ENCODE data around the gene RTN4RL2.

The RTN4RL2 gene

DNA sequence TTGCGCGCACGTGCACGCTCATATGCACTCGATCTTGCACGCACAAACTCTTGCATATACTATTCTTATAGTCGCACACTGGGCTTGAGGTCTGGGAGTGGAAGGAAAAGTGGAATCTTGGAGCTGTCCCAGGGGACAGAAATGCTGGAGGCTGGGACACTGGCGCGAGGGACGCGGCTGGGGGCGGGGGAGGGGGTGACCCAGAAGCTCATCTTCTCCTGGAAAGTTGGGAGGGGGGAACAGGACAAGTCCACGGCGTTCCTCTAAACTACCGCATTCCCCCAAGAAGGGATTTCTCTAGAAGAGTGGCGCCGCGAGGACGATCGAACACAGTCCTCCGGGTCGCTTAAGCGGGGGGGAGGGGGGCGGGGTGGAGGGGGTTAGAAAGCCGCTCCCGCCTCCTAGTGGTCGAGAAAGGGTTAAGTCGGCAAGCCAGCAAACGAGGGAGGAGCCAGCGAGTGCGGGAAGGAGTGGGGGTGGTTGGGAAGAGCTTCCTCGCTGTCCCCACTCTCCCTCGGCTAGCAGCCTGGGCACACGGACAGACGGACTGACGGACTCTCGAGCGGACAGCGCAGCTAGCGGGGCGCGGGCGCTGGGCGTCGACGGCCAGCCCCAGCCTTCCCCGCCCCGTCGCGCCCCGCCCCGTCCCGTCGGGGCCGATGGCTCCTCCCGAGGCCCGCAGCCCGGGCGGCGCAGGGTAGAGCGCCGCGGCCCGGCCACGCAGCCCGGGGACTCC is at the start of gene RTN4RL2:
Gene RTN4RL2 (plus strand): TSS at position 507 of the 736 bp plus-strand sequence. CDS start 338 bp downstream, outside the sequence.
- DNase-seq: peak; percentile 67

DNA sequence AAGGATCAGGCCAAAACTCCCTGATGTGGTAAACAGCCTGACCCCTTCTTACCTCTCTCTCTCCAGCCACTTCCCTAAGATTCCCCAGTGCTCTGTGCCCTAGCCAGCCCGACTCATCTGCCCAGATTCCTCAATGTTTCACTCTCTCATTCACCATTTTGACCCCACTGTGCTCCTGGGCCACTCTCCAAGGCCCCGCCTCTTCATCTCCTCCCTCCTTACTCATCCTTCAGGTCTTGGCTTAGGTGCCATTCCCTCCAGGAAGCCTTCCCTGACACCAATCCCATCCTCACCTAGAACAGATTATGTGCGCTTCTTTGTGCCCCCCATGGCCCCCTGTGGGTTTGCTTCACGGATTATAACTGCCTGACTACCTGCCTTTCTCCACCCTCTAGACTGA is 46.6 kb upstream of the RTN4RL2 start:
- no peak for DNase-seq

DNA sequence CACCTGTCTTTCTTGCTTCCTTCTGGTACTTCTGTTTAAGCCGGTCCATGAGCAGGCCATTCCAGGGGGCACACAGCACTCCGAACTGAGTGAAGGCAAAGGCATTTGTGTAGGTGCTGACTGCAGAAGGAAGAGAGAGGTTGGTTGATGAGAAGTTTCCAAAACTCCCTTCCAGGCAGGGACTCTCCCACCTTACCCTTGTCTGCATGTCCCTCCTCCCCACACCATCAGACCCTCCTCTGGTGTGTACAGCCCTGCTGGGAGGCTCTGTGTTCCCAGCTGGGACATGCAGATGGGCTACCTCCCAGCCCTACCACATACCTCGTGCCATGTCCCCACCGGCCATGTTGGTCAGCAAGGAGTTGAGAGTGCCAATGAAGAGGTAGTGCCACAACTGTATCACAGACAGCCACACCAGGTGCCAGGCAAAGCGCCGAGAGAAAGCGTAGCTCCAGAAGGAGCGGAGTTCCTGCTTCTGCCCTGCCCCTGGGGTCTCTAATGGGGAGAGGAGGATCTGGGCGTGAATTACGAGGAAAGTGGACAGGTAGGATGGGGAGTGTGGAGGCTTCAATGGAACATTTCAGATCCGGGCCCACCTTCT is 45.6 kb upstream of the RTN4RL2 start:
- DNase-seq: no peak

DNA sequence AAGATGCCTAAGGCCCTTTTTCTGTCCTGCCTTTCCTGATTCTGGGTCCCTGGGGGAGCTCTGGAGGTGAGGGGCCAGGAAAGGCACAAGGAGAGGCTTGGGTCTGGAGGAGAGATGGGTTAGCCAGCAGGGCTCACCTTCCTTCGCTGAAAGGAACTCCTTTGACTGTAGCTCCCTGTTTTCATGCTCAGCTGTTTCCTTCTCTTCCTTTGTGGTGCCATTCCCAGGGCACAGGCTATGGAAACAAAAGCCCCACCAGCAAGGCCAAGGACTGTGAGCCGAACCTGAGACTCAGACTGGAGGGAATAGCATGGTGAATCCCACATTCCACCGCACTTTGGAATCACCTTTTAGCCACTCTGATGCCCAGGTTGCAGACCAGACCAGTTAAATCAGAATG is 43.9 kb upstream of the RTN4RL2 start:
- DNase-seq: no peak

DNA sequence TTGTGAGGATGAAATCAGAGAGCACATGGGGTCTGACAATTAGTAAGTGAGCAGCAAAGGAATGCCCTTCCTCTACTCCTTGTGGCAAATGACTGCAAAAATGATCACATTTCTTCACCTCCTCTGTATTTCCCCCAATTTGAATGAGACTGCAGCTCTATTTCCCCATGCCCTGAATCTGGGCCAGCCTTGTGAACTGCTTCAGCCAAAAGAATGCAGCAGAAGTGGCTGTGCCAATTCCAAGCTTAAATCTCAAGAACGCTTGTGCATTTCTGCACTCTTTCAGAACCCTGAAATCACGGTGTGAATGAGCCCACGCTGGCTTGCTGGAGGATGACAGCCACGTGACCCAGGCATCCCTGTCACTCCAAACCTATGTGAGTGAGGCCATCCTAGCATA is 43.3 kb upstream of the RTN4RL2 start:
- DNase-seq: peak; percentile 8

DNA sequence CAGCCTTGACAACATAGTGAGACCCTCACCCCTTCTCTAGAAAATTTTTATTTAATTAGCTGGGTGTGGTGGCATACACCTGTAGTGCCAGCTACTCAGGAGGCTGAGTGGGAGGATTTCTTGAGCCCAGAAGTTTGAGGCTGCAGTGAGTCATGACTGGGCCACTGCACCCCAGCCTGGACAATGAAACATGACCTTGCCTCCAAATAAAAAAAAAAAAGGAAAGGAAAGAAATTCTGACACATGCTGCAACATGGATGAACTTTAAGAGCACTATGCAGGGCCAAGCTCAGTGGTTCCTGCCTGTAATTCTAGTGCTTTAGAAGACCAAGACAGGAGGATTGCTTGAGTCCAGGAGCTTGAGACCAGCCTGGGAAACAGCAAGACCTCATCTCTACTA is 42.2 kb upstream of the RTN4RL2 start:
- DNase-seq: no peak

DNA sequence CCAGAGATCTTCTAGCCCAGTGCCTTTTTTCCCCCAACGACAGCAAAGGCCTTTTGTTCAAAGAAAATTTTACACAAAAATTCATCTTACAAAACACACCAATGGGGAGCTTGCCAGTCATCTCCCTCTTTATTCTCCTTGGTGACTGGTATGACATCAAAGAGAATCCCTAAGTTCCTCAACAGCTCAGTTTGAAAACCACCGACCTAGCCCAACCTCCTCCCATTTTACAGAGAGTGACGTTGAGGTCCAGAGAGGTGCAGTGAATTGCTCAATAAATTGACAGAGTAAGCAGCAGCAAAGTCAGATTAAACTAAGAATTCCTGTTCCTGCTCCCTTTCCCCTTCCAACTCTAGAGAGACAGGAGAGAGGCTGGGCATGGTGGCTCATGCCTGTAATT is 41.2 kb upstream of the RTN4RL2 start:
- DNase-seq: no peak

DNA sequence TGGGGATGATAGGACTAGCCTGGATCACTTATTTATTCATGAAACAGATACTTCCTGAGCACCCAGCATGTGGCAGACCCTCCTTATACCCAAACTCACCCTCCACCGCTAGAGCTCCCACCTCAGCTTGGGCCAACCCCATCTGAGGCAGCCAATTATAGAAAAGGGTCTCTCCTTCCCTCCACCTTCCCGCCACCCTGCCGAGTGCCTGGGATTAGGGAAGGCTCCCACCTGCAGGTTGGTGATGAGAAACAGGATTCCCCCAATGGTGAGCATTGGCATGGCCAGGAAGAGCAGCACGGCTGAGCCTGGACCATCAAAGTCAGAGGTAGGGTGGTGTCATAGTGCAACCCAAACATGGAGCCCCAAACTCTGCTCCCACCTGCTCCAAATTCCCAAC is 39.3 kb upstream of the RTN4RL2 start:
- DNase-seq: no peak

DNA sequence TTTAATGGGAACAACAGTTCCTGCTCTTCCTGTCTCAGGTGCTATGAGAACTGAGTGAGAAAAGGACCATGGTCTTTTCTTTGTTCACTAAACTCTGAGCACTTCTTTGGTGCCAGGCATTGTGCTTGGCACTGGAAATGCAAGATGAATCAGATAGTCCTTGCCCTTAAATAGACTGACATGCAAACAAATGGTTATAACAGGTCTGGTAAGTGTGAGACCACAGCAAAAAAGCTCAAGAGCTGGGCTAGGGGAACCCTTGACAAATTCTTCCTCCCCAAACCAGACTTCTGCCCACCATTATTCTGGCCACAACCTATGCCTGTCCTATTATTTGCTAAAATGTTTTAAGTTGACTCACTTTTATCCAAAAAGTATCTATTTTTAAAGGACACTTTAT is 38.5 kb upstream of the RTN4RL2 start:
- no peak for DNase-seq

DNA sequence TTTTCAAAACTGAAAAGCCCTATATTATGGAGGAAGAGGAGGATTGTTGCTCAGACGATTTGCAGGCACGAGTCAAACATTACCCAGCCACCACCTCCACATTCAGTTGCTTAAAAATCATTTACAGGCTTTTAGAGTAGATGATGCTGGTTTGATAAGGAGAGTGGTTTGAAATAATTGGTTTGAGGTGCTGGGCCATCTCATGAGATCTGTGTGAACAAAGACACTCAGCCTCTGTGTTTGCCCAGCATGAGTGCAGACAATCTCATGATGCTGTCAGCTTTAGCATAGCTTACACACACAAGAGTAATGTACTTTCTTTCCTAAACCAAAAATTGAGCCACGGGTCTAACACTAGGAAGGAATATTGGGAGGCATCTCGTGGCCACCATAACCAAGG is 37.7 kb upstream of the RTN4RL2 start:
- no peak for DNase-seq

DNA sequence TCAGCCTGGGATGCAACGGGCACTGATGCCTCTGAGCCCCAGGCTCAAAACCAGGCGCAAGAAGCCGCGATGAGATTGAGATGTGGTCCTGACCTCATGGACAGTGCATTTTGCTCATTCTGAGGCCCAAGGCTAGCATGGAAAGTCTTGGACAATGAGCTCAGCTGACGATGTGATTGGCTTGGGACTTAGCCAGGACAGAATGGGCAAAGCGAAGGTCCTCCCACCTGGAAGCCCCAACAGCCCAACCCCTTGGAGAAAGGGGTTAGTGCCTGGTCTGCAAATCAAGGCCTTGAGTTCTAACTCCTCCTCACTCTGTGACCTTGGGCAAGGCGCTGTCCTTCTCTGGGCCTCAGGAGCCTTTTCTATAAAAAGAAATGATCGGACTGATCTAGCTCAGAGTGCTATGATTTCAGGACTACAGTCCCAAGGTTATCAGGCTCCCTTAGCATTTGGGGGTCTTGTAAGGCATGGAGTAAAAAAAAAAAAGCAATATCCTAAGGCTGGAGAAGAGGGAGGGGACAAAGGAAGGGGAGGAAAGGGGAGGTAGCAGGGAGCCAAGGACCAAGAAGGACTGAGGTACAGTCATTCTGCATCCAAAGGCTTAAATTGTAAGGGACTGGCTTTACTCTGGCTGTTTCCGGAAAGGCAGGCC is 36.1 kb upstream of the RTN4RL2 start:
- DNase-seq: no peak

DNA sequence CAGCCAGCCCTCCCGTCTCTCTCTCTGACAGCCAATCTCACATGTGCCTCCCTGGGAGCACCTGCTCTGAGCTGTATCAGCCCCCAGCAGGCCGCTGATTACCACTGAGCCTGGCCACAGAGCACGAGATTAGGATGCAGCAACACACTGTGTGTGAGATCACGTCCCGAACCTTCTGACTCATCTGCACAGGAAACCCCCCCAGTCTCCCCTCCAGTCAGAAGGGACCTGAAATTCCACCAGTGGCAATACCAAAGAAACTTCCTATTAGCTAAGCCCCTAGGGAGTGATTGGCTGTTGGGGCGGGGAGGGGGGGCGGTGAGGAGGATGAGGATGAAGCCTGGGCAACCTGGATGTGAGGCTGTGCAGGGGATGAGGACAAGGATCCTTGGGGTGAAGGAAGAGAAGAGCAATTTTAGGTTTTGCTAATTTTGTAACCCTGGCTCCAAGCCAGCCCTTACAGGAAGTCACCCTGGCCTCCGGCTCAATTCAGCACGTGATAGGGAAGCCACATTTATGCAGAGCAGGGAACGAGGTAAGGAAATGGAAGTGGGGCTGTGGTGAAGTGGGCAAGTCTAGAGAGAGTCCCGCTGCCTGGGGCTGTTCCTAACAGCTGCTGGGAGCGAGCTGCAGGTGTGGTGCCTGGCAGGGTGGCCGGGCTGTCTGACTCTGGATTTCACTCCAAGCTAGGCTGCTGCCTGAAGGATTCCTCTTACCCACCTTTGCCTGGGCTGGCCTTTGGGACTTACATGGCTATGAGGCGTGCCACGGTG is 35.4 kb upstream of the RTN4RL2 start:
- DNase-seq: peak; percentile 93

DNA sequence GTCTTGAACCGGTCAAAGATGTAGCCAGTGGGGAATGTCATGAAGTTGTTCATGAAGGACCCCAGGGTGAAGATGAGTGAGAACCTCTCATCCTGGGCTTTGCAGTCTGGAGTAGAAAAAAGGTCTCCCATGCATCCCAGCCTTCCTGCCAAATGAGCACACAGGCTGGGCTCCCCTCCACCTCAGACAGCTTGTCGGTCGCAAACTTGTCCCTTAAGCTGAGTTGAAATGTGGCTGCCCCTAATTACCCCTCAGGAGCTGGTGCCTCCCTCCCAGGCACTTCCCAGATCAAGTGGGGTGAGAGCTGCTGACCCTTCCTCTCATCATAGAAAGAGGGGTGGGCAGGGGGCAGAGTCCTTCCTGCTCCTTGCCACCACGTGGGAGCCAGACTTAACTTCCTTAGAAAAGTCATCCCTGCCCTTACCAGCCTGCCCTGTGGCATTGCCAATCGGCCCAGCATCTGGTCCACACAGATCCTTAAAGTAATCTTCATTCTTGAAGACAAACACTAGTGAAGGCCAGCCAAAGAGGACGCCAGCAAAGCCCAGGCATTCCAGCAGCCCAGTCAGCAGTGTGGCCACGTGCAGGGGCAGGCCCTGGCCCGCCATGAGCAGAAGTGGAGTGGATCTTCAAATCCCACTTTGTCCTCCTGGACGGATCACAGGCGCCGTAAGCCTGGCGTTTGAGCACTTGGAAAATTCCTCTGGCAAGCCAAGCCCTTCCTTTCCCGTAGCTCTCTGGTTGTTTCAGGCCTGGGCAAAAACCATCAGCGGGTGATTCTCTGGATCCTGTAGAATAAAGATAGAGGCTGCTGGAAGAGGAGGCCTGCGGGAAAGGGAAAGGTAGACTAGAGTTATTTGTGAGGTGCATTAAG is 34.5 kb upstream of the RTN4RL2 start:
- DNase-seq: peak; percentile 22

DNA sequence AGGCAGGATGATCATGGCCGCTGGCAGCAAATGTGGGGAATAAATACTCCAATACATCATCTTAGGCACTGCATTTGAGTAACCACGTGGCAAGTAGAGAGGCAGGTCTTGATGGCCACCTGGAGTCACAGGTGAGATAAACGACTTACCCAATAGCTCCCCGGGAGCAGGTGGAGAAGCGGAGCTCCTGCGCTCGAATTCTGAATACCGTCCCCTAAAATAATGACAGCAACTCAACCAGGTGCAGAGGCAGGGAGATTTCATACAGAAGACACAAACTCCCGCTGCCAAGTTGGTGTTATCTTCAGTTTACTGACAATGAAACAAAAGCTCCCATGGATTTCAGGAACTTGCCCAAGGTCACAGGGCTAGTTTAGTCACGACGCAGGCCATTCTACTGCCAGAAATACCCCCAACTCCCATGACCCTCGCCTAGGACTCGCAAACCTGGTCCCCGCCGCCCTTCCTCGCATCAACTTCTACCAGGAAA is 33.8 kb upstream of the RTN4RL2 start:
- no peak for DNase-seq

DNA sequence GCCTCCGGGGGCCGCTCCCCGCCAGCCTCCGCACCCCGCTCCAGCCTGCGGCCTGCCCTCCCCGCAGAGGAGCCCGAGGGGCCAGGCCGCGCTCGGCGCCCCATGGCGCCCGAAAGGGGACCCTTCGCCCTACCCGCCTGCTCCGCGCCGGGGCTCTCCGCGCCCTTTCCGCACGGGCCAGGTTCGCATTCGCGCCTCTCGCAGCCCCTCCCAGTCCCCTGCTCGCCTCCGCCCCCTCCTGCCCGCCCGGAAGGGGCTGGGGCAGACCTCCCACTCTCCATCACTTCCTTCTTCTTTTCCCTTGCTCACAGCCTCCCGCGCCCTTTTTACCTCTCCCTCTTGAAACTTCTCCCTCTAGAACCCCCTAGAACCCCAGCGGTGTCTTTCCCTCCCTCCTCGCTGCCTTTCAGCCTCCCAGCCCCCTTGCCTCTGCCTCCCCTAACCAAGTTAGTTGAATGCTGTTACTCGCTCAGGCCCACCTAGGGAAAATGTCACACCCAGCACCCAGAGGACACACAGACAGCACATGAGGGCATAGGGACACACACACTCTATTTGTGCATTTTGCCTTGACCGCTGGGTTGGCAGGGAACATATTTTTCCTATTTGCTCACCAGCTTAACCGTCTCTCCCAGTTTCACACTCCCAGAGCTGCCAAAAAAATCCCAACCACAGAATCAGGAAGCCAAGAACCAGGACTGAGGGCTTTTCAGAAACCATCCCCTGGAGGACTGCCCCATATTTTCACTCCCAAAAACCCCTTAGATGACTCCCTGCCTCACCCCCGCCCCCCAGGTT is 33.2 kb upstream of the RTN4RL2 start, which contains the start of gene SLC43A3:
Gene SLC43A3 (minus strand): TSS at position 193 of the 798 bp plus-strand sequence. CDS start 949 bp downstream, outside the sequence.
- DNase-seq: peak; percentile 95

DNA sequence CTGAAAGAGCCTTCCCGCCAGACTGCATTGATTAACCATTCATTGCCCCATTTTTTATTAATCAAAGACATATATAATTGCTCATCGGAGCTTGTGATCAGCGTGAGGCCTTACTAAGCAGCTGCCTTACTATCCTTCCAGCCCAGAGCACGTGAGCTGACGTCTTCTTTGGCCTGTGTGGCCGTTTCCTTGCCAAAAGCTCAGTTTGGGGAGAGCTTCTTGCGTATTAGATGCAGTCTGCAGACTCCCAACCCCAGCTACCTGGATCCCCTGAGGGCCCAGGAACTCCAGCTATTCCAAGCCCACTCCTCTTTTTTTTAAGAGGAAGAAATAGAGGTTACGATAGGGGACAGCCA is 32.6 kb upstream of the RTN4RL2 start:
- DNase-seq: no peak

DNA sequence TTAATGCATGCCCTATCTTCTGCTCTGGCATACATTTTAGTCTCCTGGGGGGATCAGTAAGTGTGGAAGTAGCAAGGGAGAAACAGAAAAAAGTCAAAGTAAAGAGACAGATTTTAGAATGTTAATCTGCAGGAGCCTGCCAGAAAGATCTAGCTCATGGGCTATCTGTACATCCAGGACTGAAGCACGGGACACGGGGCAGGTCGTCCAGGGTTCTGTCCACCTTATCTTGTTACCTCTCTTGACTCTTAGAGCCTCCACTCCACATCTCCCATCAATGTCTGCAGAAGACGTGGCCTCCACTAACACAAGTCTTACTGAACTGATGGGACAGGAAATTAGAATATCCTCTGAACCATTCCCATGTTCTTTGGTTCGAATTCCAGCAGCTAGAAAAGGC is 31.7 kb upstream of the RTN4RL2 start:
- no peak for DNase-seq

DNA sequence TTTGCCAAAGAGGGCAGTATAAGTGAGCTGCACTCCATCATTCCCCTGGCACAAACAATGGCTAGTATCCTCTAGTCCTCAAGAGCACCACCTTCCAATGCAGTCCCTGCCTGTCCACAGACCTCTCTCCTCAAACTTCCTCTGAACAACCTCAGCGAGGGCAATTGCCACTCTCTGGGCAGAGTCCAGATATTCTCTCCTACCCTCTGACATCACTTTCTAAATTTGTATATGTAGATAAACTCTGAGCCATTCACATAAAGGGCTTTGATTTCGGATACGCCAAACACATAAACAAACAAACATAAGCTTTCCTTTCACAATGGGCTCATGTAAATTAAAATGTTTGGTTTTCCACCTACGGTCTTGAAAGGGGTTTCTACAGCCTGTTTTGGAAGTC is 30.4 kb upstream of the RTN4RL2 start:
- no peak for DNase-seq

DNA sequence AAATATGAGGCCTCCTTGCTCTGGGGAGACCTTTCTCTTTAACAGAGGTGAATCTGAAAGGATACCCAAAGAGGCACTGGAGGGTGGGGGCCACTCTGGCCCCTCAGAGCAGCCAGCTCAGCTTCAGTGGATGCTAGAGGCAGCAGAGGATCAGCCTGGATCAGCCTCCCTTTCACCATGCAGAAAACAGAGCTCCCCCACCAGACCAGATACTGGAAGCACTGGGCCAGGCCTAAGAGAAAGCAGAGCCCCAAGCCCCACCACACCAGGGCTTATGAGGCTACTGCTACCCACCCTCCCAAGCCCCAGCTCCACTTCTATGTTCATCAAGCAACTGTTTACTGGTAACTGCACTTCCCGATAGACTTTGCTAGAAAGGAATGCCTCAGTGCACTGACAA is 29.4 kb upstream of the RTN4RL2 start:
- DNase-seq: no peak

DNA sequence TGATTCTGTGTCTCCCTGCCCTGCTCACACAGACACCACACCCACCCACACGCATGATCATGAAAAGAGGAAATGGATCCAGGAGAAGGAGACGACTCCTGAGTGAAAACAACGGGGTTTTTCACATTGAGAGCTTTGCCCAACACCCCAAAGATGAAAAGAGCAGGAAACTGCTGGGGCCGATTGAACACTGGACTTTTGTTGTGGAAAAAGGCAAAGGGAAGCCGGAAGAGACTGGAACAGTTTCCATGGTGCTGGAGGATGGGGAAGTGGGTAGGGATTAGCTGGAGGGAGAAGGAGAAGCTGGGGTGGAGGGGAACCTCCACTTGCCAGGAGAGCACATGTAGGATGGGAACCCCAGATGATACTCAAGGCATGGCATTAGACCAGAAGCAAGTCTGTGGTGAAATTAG is 28.2 kb upstream of the RTN4RL2 start:
- DNase-seq: no peak

DNA sequence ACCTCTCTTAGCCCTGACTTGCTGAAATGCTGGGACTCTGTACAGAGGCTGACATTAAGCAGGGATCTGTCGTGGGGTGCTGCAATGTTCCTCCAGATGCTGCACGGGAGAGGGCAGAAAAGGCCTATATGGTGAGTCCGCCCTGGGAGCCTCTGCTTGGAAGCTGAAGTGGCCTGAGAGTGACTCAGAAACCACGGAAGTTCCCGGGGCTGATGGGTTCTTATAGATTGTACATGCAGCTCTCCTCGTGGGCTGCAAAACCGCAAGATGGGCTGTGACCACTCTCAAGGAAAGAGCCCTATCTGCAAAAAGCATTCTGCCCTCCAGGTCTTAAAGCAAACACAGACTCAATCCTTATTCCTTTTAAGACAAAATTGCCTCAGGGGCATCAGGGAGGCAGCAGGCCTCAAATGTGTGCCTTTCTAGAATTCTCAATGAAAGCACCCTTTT is 27.6 kb upstream of the RTN4RL2 start:
- peak; percentile 81 for DNase-seq
